ENCODE measurements around the gene GP1BB. TPM values are rescaled to one million over a fixed set of nuclear protein-coding genes. Genes with fewer than 3 reads are reported as not detected.

The GP1BB gene
- total and polyA plus RNA-seq, 5 donors: 9.0 to 29.5 TPM; not detected in 3

GRCh38 chr22:19760058-19760950, 37.0 kb downstream of the GP1BB start, which contains the start of gene TBX1:
TSS of gene TBX1 (plus strand) at chr22:19760778. CDS start at chr22:19760844, 66 bp downstream.
- ATAC-seq (no peak), DNase-seq (peak in 2 of 3 donors; percentile 15 to 51)
- intact Hi-C loops (cut with DNase I): no loop called here
- Histone ChIP-seq H3K27me3 (ENCODE audit: control insufficient read depth, insufficient read depth) (no peaks in the 10 kb centered on the region), H3K9me3 (ENCODE audit: control insufficient read depth, low read length) (no peaks in the 10 kb centered on the region), H3K4me3 (ENCODE audit: low read length) (peak within 1 kb of the TSS; percentile 47), H3K27ac (ENCODE audit: low read length) (no peak within 1 kb of the TSS), H3K4me1 (ENCODE audit: control insufficient read depth, insufficient read depth, low read length) (peaks cover 4% of the 10 kb centered on the region)
- 3% methylated on average over 70 of the region's 79 CpGs for WGBS

- no peaks in the 10 kb centered on the region for H3K27me3 ChIP-seq (ENCODE audit: control insufficient read depth, insufficient read depth)
- H3K4me1 ChIP-seq (ENCODE audit: control insufficient read depth, insufficient read depth, low read length): peaks cover 4% of the 10 kb centered on the region
- ATAC-seq (no peak), DNase-seq (peak in 2 of 3 donors; percentile 30 to 33)
- H3K9me3 ChIP-seq (ENCODE audit: control insufficient read depth, low read length): no peaks in the 10 kb centered on the region
- intact Hi-C loops (cut with DNase I): no loop called here
- peak overlapping the region; percentile 47 for H3K4me3 ChIP-seq (ENCODE audit: low read length)
- WGBS: 11% methylated on average over 117 of the region's 117 CpGs
- no peak overlapping the region for H3K27ac ChIP-seq (ENCODE audit: low read length)
Observed at GRCh38 chr22:19760951-19761724, 37.8 kb downstream of the GP1BB start.

- 80% methylated on average over 33 of the region's 33 CpGs for WGBS
Observed at GRCh38 chr22:19761725-19762567, 38.6 kb downstream of the GP1BB start.

GRCh38 chr22:19762568-19763457, 39.5 kb downstream of the GP1BB start:
- DNase-seq: peak in 2 of 3 donors; percentile 39 to 42
- ATAC-seq: no peak
- Histone ChIP-seq H3K27me3 (ENCODE audit: control insufficient read depth, insufficient read depth) (no peaks in the 10 kb centered on the region), H3K9me3 (ENCODE audit: control insufficient read depth, low read length) (no peaks in the 10 kb centered on the region), H3K27ac (ENCODE audit: low read length) (no peak overlapping the region), H3K4me3 (ENCODE audit: low read length) (no peak overlapping the region), H3K4me1 (ENCODE audit: control insufficient read depth, insufficient read depth, low read length) (no peaks in the 10 kb centered on the region)
- 75% methylated on average over 34 of the region's 34 CpGs for WGBS
- intact Hi-C loops (cut with DNase I): no loop called here

More at GRCh38 chr22:19761725-19762567, 38.6 kb downstream of the GP1BB start:
- intact Hi-C loops (cut with DNase I): no loop called here
- Histone ChIP-seq H3K4me1 (ENCODE audit: control insufficient read depth, insufficient read depth, low read length) (no peaks in the 10 kb centered on the region), H3K27ac (ENCODE audit: low read length) (no peak overlapping the region), H3K4me3 (ENCODE audit: low read length) (no peak overlapping the region), H3K27me3 (ENCODE audit: control insufficient read depth, insufficient read depth) (no peaks in the 10 kb centered on the region), H3K9me3 (ENCODE audit: control insufficient read depth, low read length) (no peaks in the 10 kb centered on the region)
- ATAC-seq: no peak
- peak in 2 of 3 donors; percentile 37 to 50 for DNase-seq

GRCh38 chr22:19763458-19764298, 40.3 kb downstream of the GP1BB start:
- H3K9me3 ChIP-seq (ENCODE audit: control insufficient read depth, low read length): no peaks in the 10 kb centered on the region
- DNase-seq (peak in 2 of 3 donors; percentile 37 to 39), ATAC-seq (no peak)
- intact Hi-C loops (cut with DNase I): no loop called here
- WGBS: 54% methylated on average over 39 of the region's 39 CpGs
- H3K4me1 ChIP-seq (ENCODE audit: control insufficient read depth, insufficient read depth, low read length): no peaks in the 10 kb centered on the region
- H3K27ac ChIP-seq (ENCODE audit: low read length): no peak overlapping the region
- no peak overlapping the region for H3K4me3 ChIP-seq (ENCODE audit: low read length)
- H3K27me3 ChIP-seq (ENCODE audit: control insufficient read depth, insufficient read depth): no peaks in the 10 kb centered on the region

GRCh38 chr22:19764299-19764593, 40.9 kb downstream of the GP1BB start:
- ATAC-seq (no peak), DNase-seq (peak in 2 of 3 donors; percentile 37 to 49)
- no peaks in the 10 kb centered on the region for H3K27me3 ChIP-seq (ENCODE audit: control insufficient read depth, insufficient read depth)
- WGBS: 65% methylated on average over 17 of the region's 17 CpGs
- intact Hi-C loops (cut with DNase I): no loop called here
- no peak overlapping the region for H3K27ac ChIP-seq (ENCODE audit: low read length)
- H3K4me3 ChIP-seq (ENCODE audit: low read length): no peak overlapping the region
- H3K9me3 ChIP-seq (ENCODE audit: control insufficient read depth, low read length): no peaks in the 10 kb centered on the region
- no peaks in the 10 kb centered on the region for H3K4me1 ChIP-seq (ENCODE audit: control insufficient read depth, insufficient read depth, low read length)

- intact Hi-C loops (cut with DNase I): no loop called here
- H3K27me3 ChIP-seq (ENCODE audit: control insufficient read depth, insufficient read depth): no peaks in the 10 kb centered on the region
- ATAC-seq: no peak
- H3K9me3 ChIP-seq (ENCODE audit: control insufficient read depth, low read length): no peaks in the 10 kb centered on the region
- DNase-seq: peak in 2 of 3 donors; percentile 27 to 35
- H3K4me3 ChIP-seq (ENCODE audit: low read length): no peak overlapping the region
- no peak overlapping the region for H3K27ac ChIP-seq (ENCODE audit: low read length)
- H3K4me1 ChIP-seq (ENCODE audit: control insufficient read depth, insufficient read depth, low read length): no peaks in the 10 kb centered on the region
- WGBS: 51% methylated on average over 25 of the region's 25 CpGs
Observed at GRCh38 chr22:19764636-19765476, 41.5 kb downstream of the GP1BB start.

- Histone ChIP-seq H3K9me3 (ENCODE audit: control insufficient read depth, low read length) (no peaks in the 10 kb centered on the region), H3K4me3 (ENCODE audit: low read length) (peak overlapping the region; percentile 36), H3K27ac (ENCODE audit: low read length) (no peak overlapping the region), H3K4me1 (ENCODE audit: control insufficient read depth, insufficient read depth, low read length) (no peaks in the 10 kb centered on the region), H3K27me3 (ENCODE audit: control insufficient read depth, insufficient read depth) (no peaks in the 10 kb centered on the region)
- 3% methylated on average over 83 of the region's 83 CpGs for WGBS
- DNase-seq (peak; percentile 41 to 68 (median 63)), ATAC-seq (peak; percentile 2 to 28)
- intact Hi-C loops (cut with DNase I): no loop called here
Observed at GRCh38 chr22:19765477-19766239, 42.3 kb downstream of the GP1BB start.
